ENCODE results near the gene SULT2B1.
"Not testable (repeated sequence)": the region's sequence is repeated elsewhere in the genome, so short reads cannot be mapped to it uniquely, and the experiment has no call there.

The SULT2B1 gene

GRCh38 chr19:48551437-48552302 lies at the start of gene SULT2B1:
TSS of gene SULT2B1 (plus strand) at chr19:48552172. CDS start at chr19:48552253, 81 bp downstream.
- DNase-seq (ENCODE audit: low read depth, low spot score): no peak

DNA sequence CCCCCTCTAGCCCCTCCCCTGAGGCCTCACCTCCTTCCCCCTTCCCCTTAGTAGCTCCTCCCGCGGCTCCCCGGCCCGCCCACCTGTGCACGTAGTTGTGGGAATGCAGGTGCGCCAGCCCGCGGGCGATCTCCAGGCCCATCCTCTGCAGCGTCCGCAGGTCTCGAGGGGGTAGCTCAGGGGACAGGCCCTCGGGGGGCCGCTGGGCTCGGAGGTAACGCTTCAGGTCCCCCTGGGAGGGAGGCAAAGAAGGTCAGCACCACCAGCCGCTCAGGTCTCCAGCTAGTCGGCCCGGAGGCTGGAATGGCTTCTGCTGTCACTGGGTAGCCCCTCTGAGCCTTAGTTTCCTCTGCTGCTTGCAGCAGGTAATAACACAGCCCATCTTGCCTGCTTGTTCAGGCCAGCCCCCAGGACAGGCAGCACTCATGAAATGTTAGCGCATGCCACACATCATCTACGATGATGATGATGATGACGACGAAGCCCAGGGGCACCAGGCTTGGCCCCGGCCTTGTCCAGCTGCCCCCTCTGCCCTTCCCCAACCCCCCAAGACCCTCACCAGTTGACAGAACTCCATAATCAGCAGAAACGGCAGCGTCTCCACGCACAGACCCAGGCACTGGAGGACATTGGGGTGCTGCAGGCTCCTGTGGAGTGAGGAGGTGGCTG lies 49.5 kb upstream of the SULT2B1 start:
- no peak for DNase-seq (ENCODE audit: low read depth, low spot score)

- no peak for DNase-seq (ENCODE audit: low read depth, low spot score)
These were observed 45.7 kb upstream of the SULT2B1 start for GRCh38 chr19:48506138-48506733.

- DNase-seq (ENCODE audit: low read depth, low spot score): no peak
These were observed 44.0 kb upstream of the SULT2B1 start for GRCh38 chr19:48507911-48508439.

GRCh38 chr19:48508729-48509411 lies 43.1 kb upstream of the SULT2B1 start:
- DNase-seq (ENCODE audit: low read depth, low spot score): no peak

GRCh38 chr19:48509467-48510194 lies 42.3 kb upstream of the SULT2B1 start:
- DNase-seq (ENCODE audit: low read depth, low spot score): no peak

- peak; percentile 59 for DNase-seq (ENCODE audit: low read depth, low spot score)
These were observed 41.3 kb upstream of the SULT2B1 start for GRCh38 chr19:48510421-48511268.

DNA sequence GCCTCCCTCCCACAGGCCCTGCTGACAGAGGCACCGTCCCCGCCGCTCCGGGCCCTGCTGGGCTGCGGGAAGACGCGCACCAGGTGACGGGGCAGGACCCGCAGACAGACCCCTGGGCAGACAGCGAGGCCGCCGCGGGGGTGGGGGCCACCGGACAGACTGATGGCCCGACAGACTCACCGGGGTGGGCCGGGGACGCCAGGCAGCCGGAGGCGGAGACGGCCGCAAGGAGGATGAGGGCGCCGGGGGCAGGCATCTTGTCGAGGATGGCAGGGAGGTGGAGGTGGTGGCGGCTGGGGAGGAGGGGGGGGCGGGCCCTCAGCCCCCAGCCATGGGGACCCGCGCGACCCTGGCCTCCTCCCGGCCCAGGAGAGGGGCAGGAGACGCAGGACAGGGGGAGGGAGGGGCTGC lies 40.6 kb upstream of the SULT2B1 start:
- no peak for DNase-seq (ENCODE audit: low read depth, low spot score)

DNA sequence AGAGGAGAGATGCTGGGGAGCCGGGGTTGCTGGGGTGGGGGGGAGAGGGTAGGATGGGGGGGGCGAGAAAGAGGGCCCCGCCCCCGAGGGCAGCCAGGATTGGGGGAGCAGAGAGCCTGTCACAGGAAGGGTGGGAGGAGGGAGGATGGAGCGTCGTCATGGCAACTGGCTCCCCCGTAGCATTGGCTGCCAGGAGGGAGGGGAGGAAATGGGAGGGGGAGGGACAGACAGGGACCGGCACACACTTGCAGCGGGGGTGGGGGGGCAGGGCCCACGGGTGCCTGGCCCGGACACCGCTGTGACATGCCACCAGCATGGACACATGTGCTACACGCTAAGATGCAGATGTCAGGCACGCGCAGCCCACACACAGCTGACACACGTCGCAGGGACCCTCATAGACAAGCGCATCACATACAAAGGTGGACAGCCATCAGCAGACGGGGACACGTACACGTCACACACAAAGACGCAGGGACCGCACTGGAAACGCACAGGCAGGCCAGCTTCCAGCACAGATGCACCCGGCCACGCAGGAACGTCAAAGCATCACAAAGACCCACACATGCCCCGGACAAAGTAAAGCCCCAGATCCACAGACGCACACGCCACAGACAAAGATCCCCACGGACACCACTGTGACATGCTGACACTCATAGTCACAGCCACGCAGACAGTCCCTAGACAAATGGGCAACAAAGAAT lies 40.0 kb upstream of the SULT2B1 start, which contains the start of gene LMTK3:
Gene LMTK3, minus strand, starts transcription at position 36 of the 704 bp plus-strand sequence. CDS start 259 bp downstream, outside the sequence.
- no peak for DNase-seq (ENCODE audit: low read depth, low spot score)

- no peak for DNase-seq (ENCODE audit: low read depth, low spot score)
These were observed 39.3 kb upstream of the SULT2B1 start for GRCh38 chr19:48512504-48513288.

DNA sequence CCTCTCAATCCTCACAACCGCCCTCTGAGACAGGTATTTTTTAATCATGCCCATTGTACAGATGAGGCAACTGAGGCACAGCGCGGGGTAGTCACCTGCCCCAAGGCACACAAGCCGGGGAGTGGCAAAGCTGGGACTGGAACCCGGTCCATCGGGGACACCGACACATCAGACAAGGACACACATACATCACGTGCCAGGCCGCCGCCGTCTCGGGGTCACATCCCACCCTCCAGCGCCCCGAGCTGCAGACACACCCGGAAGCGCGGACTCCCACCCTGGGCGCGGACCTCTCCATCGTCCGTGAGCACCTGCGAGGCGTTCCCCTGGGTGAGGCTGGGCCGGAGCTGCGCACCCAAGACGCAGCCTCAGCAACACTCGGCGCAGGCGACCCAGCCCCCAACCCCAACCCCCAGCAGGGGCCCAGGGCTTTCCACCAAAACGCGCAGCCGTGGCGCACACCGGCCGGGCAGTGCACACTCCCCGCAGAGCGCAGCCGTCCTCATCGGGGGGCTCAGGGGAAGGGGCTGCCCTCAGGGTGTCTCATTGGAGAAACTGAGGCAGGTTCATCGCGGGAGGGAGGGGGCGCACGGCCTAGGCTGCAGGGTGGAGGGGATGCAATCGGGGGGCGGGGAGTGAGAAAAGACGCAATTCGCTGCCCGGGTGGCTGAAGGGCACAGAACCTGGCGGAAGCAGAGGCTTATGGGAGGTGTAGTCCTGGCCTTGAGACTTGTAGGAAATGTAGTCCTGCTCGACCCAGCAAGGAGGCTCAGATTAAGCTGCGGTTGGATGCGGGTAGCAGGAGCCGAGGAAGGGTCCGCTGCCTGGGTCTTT lies 38.5 kb upstream of the SULT2B1 start:
- DNase-seq (ENCODE audit: low read depth, low spot score): peak; percentile 89

DNA sequence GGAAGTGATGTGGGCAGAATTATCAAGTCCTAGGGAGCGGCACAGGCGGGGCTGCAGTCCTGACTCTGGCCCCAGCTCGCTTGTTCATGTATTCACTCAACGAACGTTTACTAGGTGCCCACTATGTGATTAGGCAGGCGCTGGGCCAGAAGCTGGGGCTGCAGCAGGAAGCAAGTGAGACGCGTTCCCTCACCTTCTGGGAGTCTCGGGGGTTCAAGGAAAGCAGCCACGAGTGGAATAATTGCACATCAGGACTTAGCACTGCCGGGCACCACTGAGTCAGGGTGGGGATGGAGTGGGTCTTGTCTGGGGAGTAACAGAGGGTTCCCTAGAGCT lies 37.9 kb upstream of the SULT2B1 start:
- DNase-seq (ENCODE audit: low read depth, low spot score): no peak

- DNase-seq (ENCODE audit: low read depth, low spot score): no peak
These were observed 35.4 kb upstream of the SULT2B1 start for GRCh38 chr19:48516536-48516935.

- no peak for DNase-seq (ENCODE audit: low read depth, low spot score)
These were observed 33.8 kb upstream of the SULT2B1 start for GRCh38 chr19:48518207-48518606.

- DNase-seq (ENCODE audit: low read depth, low spot score): not testable (repeated sequence)
These were observed 32.5 kb upstream of the SULT2B1 start for GRCh38 chr19:48519426-48519825.

- no peak for DNase-seq (ENCODE audit: low read depth, low spot score)
These were observed 31.8 kb upstream of the SULT2B1 start for GRCh38 chr19:48520134-48520533.

DNA sequence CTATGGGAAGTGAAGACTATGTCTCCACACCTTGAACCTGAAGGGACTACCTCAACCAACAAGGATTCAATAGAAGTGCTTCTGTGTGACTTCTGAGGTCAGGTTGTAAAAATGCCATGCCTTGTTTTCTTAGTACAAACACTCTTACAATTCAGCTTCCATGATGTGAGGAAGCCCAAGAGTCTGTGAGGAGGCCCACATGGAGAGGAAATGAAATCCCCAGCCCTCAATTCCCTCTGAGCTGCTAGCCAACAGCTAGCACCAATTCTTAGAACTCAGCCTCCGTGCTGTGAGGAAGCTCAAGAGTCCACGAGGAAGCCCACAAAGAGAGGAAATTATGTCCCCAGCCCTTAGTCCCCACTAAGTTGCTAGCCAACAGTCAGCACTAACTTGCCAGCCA lies 27.8 kb upstream of the SULT2B1 start:
- DNase-seq (ENCODE audit: low read depth, low spot score): no peak

DNA sequence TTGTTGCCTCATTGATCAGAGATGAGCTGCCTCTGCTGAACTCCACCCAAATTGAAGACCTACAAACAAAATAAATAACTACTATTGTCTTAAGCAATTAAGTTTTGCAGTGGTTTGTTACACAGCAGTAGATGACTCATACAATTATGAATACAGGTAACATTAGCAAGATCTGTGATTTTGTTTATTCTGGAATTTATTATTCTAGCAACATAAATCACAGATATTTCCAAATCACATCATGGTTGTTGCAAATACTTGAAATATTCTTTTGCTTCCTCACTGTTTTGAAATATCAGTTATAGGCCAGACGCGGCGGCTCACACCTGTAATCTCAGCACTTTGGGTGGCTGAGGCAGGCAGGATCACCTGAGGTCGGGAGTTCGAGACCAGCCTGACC lies 27.2 kb upstream of the SULT2B1 start:
- DNase-seq (ENCODE audit: low read depth, low spot score): no peak

Measured in iPS DF 19.7 (cell line).